Neural progenitor cell (in vitro differentiated cells): Measurements from ENCODE around the gene APOBEC3A. TPM values are rescaled to one million over a fixed set of nuclear protein-coding genes. Genes with fewer than 3 reads are reported as not detected.
A peak's percentile ranks its signal among the peaks of the same experiment; 100 is the strongest.

Experiments used
- DNase-seq: peaks from one replicate; pipeline ENCODE4 v3.0.0-alpha.2; 2016; ENCODE audit warnings: low spot score
- H2AFZ ChIP-seq: fragments of 200-600 bp; sonication (generic); replicated peaks from 2 replicates; pipeline ENCODE4 v1.6.1; 2016; ENCODE audit warnings: antibody characterized with exemption
- H3F3A ChIP-seq: fragments of 200-600 bp; sonication (generic); 2 replicates; pipeline ENCODE4 v1.6.1; 2016; ENCODE audit warnings: antibody characterized with exemption, low read depth
- H3K27ac ChIP-seq: fragments of 200-600 bp; sonication (generic); 2 replicates; pipeline ENCODE4 v1.5.1; 2016; ENCODE audit warnings: mild to moderate bottlenecking
- H3K27me3 ChIP-seq: fragments of 200-600 bp; sonication (generic); 2 replicates; pipeline ENCODE4 v1.6.1; 2016; ENCODE audit warnings: mild to moderate bottlenecking, moderate library complexity
- H3K36me3 ChIP-seq: fragments of 200-600 bp; sonication (generic); 2 replicates; pipeline ENCODE4 v1.5.1; 2016
- H3K4me1 ChIP-seq: fragments of 200-600 bp; sonication (generic); 2 replicates; pipeline ENCODE4 v1.6.1; 2016; ENCODE audit warnings: mixed run types
- H3K4me2 ChIP-seq: fragments of 200-600 bp; sonication (generic); 2 replicates; pipeline ENCODE4 v1.6.1; 2016
- H3K4me3 ChIP-seq: fragments of 200-600 bp; sonication (generic); 2 replicates; pipeline ENCODE4 v1.5.1; 2016
- H3K79me2 ChIP-seq: fragments of 200-600 bp; sonication (generic); 2 replicates; pipeline ENCODE4 v1.6.1; 2016; ENCODE audit warnings: low read depth
- H3K9ac ChIP-seq: fragments of 200-600 bp; sonication (generic); 2 replicates; pipeline ENCODE4 v1.6.1; 2016
- H3K9me3 ChIP-seq: fragments of 200-600 bp; sonication (generic); 2 replicates; pipeline ENCODE4 v1.5.1; 2016; ENCODE audit warnings: low read depth
- H4K20me1 ChIP-seq: fragments of 200-600 bp; sonication (generic); 2 replicates; pipeline ENCODE4 v1.6.1; 2016; ENCODE audit warnings: low read depth
- H3K27ac Mint-ChIP-seq: 3 replicates; pipeline ENCODE4 v1.8.0; 2021; ENCODE audit warnings: mixed read lengths
- H3K27me3 Mint-ChIP-seq: 2 replicates; pipeline ENCODE4 v1.8.0; 2022; ENCODE audit warnings: low read depth, mild to moderate bottlenecking, inconsistent platforms, moderate library complexity, mixed read lengths; ENCODE audit not compliant: insufficient read depth
- H3K36me3 Mint-ChIP-seq: 3 replicates; pipeline ENCODE4 v1.8.0; 2021; ENCODE audit warnings: mixed read lengths
- H3K4me1 Mint-ChIP-seq: 3 replicates; pipeline ENCODE4 v1.8.0; 2021; ENCODE audit warnings: mixed read lengths
- H3K4me3 Mint-ChIP-seq: 3 replicates; pipeline ENCODE4 v1.8.0; 2021; ENCODE audit warnings: mild to moderate bottlenecking, moderate library complexity, mixed read lengths
- H3K9me3 Mint-ChIP-seq: 3 replicates; pipeline ENCODE4 v1.8.0; 2020; ENCODE audit warnings: mixed read lengths
- CTCF ChIP-seq: fragments of 200-600 bp; sonication (generic); IDR thresholded peaks from 2 replicates; pipeline ENCODE4 v1.5.1; 2017; ENCODE audit warnings: antibody characterized with exemption, mild to moderate bottlenecking
- EZH2 ChIP-seq: fragments of 200-600 bp; sonication (generic); IDR thresholded peaks from 2 replicates; pipeline ENCODE4 v1.6.1; 2017; ENCODE audit warnings: antibody characterized with exemption, mild to moderate bottlenecking, moderate library complexity
- EZH2phosphoT487 ChIP-seq: fragments of 200-600 bp; sonication (generic); IDR thresholded peaks from 2 replicates; pipeline ENCODE4 v1.6.1; 2017; ENCODE audit warnings: antibody characterized with exemption
- total RNA-seq: library from RNA; depleted of rRNA; stranded (reverse); fragments of >200 nt; gene quantifications from 2 replicates; pipeline ENCODE4 v1.2.3, GENCODE V29; 2015; ENCODE audit warnings: low replicate concordance

Gene APOBEC3A
- total RNA-seq, 1 donor from 2014 or later: not detected

- H3K9me3 Mint-ChIP-seq: peaks cover 2% of the 10 kb centered on the region
- TF ChIP-seq EZH2phosphoT487: no peak
- no peak for TF ChIP-seq CTCF
- no peak for TF ChIP-seq EZH2
- no peak overlapping the region for H3K4me3 Mint-ChIP-seq
- H3K4me1 Mint-ChIP-seq: peaks cover 24% of the 10 kb centered on the region
- no peak overlapping the region for H3K9ac ChIP-seq
- H3K36me3 Mint-ChIP-seq: no peaks in the 10 kb centered on the region
- no peaks in the 10 kb centered on the region for H3K9me3 ChIP-seq
- H3K4me2 ChIP-seq: no peak overlapping the region
- H3K27me3 ChIP-seq: no peaks in the 10 kb centered on the region
- H3K4me3 ChIP-seq: no peak overlapping the region
- H4K20me1 ChIP-seq: no peaks in the 10 kb centered on the region
- peaks cover 6% of the 10 kb centered on the region for H3K4me1 ChIP-seq
- H2AFZ ChIP-seq: no peak overlapping the region
- no peaks in the 10 kb centered on the region for H3K79me2 ChIP-seq
- no peaks in the 10 kb centered on the region for H3F3A ChIP-seq
- no peak overlapping the region for H3K27ac Mint-ChIP-seq
- no peak for DNase-seq
- peaks cover 18% of the 10 kb centered on the region for H3K27me3 Mint-ChIP-seq
- no peak overlapping the region for H3K27ac ChIP-seq
- no peaks in the 10 kb centered on the region for H3K36me3 ChIP-seq
Observed at GRCh38 chr22:38996105-38996504, 38.7 kb downstream of the APOBEC3A start.

GRCh38 chr22:38997518-38997917 lies 40.1 kb downstream of the APOBEC3A start:
- Histone ChIP-seq H3K36me3 (no peaks in the 10 kb centered on the region), H3K4me1 (peaks cover 4% of the 10 kb centered on the region), H2AFZ (no peak overlapping the region), H3K4me3 (no peak overlapping the region), H3K9me3 (no peaks in the 10 kb centered on the region), H3K27ac (no peak overlapping the region), H3K79me2 (no peaks in the 10 kb centered on the region), H3K9ac (no peak overlapping the region), H4K20me1 (no peaks in the 10 kb centered on the region), H3K4me2 (no peak overlapping the region), H3F3A (no peaks in the 10 kb centered on the region), H3K27me3 (no peaks in the 10 kb centered on the region)
- Mint-ChIP-seq H3K27me3 (peaks cover 18% of the 10 kb centered on the region), H3K4me3 (no peak overlapping the region), H3K4me1 (peaks cover 22% of the 10 kb centered on the region), H3K36me3 (no peaks in the 10 kb centered on the region), H3K9me3 (peaks cover 2% of the 10 kb centered on the region), H3K27ac (no peak overlapping the region)
- DNase-seq: no peak
- TF ChIP-seq EZH2phosphoT487 (no peak), EZH2 (no peak), CTCF (no peak)

GRCh38 chr22:39003165-39003638 lies 45.8 kb downstream of the APOBEC3A start:
- H4K20me1 ChIP-seq: no peaks in the 10 kb centered on the region
- peak overlapping the region; percentile 95 for H2AFZ ChIP-seq
- H3K27me3 ChIP-seq: no peaks in the 10 kb centered on the region
- no peak overlapping the region for H3K4me2 ChIP-seq
- peaks cover 12% of the 10 kb centered on the region for H3K4me1 Mint-ChIP-seq
- no peaks in the 10 kb centered on the region for H3K36me3 ChIP-seq
- peaks cover 5% of the 10 kb centered on the region for H3K27me3 Mint-ChIP-seq
- peak overlapping the region; percentile 42 for H3K4me3 Mint-ChIP-seq
- no peaks in the 10 kb centered on the region for H3K9me3 Mint-ChIP-seq
- no peak overlapping the region for H3K27ac ChIP-seq
- H3F3A ChIP-seq: no peaks in the 10 kb centered on the region
- no peaks in the 10 kb centered on the region for H3K4me1 ChIP-seq
- H3K27ac Mint-ChIP-seq: peak overlapping the region; percentile 9
- H3K79me2 ChIP-seq: no peaks in the 10 kb centered on the region
- no peaks in the 10 kb centered on the region for H3K9me3 ChIP-seq
- no peak overlapping the region for H3K4me3 ChIP-seq
- TF ChIP-seq EZH2phosphoT487: no peak
- no peak for TF ChIP-seq EZH2
- TF ChIP-seq CTCF: peak; percentile 79
- peak; percentile 88 for DNase-seq
- H3K9ac ChIP-seq: no peak overlapping the region
- no peaks in the 10 kb centered on the region for H3K36me3 Mint-ChIP-seq
